Uterus (tissue), 4 donors: ENCODE results near the gene RAX2. TPM values are rescaled to one million over a fixed set of nuclear protein-coding genes. Genes with fewer than 3 reads are reported as not detected.

Experiments used
- DNase-seq, 2 donors: peaks; one replicate each; pipeline ENCODE4 v3.0.0-alpha.2; 2019 to 2020
- H3K27ac ChIP-seq, 2 donors: fragments of 200-600 bp; sonication (generic); 1 replicate in 1 of 2; 2 replicates in 1 of 2; pipeline ENCODE4 v1.5.1; 2016 to 2018
- H3K27me3 ChIP-seq, 2 donors: fragments of 200-600 bp; sonication (generic); one replicate each; pipeline ENCODE4 v1.5.1; 2018 to 2019; ENCODE audit warnings: control low read depth in 1 of 2
- H3K36me3 ChIP-seq, 2 donors: fragments of 200-600 bp; sonication (generic); one replicate each; pipeline ENCODE4 v1.5.1; 2019; ENCODE audit warnings: control low read depth in 1 of 2
- H3K4me1 ChIP-seq, 2 donors: fragments of 200-600 bp; sonication (generic); one replicate each; pipeline ENCODE4 v1.5.1; 2018 to 2019; ENCODE audit warnings: control low read depth in 1 of 2
- H3K4me3 ChIP-seq, 2 donors: fragments of 200-600 bp; sonication (generic); 1 replicate in 1 of 2; 2 replicates in 1 of 2; pipeline ENCODE4 v1.5.1; 2018 to 2019; ENCODE audit warnings: mild to moderate bottlenecking in 1 of 2
- H3K9me3 ChIP-seq, 2 donors: fragments of 200-600 bp; sonication (generic); one replicate each; pipeline ENCODE4 v1.5.1; 2019; ENCODE audit warnings: control low read depth in 1 of 2
- POLR2A ChIP-seq, 2 donors: fragments of 450-650 bp; IDR thresholded peaks; one replicate each; pipeline ENCODE4 v1.6.1; 2016; ENCODE audit warnings: antibody characterized with exemption in 2 of 2, mild to moderate bottlenecking in 1 of 2, moderate library complexity in 1 of 2
- intact Hi-C: fragments of 100-400 bp; cut with DNase I; formaldehyde crosslinking; loops from one replicate; pipeline ENCODE4 v1.15.1; 2023; ENCODE audit warnings: low total_unique reads
- total RNA-seq, 4 donors: library from RNA; depleted of rRNA in 3 of 4; stranded (reverse); fragments of >200 nt in 3 of 4; gene quantifications; one replicate each; pipeline versions ENCODE4 v1.1.0 to v1.2.4, GENCODE V29; 2014 to 2023
- TF ChIP-seq, protein P1 (sequence below), 4 experiments: fragments of 200-600 bp in 2 of 4; fragments of 450-650 bp in 2 of 4; sonication (generic) in 2 of 4; IDR thresholded peaks; one replicate each; pipeline ENCODE4 v1.5.1; 2016 to 2019; ENCODE audit warnings: antibody characterized with exemption in 4 of 4, mild to moderate bottlenecking in 2 of 4, moderate library complexity in 1 of 4
- donor health status: DM: yes; HTN: yes; CAD: no.

Gene RAX2
- total RNA-seq, 4 donors from 2014 or later: 0.14 to 4.3 TPM; not detected in 2

DNA sequence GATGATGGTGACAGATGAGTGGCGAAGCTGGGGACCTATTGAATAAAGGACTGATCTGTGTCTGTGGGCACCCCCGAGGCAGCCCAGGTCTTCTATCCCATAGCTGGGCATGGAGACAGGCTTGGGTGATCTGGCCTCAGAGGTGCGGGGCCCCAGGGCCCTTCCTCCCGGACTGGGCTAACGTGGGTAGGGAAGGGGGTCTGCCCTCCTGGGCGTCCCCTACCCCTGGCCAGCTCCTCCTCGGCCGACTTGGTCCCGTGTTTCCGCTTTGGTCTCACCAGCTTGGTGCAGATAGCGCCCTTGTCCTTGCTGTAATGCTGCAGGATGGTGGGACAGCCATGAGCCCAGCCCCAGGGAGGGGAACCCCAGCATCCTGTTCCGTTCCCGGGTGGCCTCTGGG, 10.9 kb upstream of the RAX2 start:
- Histone ChIP-seq H3K4me1 (no peaks in the 10 kb centered on the region), H3K4me3 (no peak overlapping the region), H3K36me3 (no peaks in the 10 kb centered on the region), H3K27me3 (peaks cover 0 to 4% of the 10 kb centered on the region in 2 donors), H3K9me3 (peaks cover 0 to 19% of the 10 kb centered on the region in 2 donors), H3K27ac (no peak overlapping the region)
- no peak for TF ChIP-seq POLR2A (IDR thresholded peaks at IDR 0.05)
- TF ChIP-seq, protein P1, sequence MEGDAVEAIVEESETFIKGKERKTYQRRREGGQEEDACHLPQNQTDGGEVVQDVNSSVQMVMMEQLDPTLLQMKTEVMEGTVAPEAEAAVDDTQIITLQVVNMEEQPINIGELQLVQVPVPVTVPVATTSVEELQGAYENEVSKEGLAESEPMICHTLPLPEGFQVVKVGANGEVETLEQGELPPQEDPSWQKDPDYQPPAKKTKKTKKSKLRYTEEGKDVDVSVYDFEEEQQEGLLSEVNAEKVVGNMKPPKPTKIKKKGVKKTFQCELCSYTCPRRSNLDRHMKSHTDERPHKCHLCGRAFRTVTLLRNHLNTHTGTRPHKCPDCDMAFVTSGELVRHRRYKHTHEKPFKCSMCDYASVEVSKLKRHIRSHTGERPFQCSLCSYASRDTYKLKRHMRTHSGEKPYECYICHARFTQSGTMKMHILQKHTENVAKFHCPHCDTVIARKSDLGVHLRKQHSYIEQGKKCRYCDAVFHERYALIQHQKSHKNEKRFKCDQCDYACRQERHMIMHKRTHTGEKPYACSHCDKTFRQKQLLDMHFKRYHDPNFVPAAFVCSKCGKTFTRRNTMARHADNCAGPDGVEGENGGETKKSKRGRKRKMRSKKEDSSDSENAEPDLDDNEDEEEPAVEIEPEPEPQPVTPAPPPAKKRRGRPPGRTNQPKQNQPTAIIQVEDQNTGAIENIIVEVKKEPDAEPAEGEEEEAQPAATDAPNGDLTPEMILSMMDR (IDR thresholded peaks at IDR 0.05): no peak
- intact Hi-C loops: no loop called here
- DNase-seq: no peak

DNA sequence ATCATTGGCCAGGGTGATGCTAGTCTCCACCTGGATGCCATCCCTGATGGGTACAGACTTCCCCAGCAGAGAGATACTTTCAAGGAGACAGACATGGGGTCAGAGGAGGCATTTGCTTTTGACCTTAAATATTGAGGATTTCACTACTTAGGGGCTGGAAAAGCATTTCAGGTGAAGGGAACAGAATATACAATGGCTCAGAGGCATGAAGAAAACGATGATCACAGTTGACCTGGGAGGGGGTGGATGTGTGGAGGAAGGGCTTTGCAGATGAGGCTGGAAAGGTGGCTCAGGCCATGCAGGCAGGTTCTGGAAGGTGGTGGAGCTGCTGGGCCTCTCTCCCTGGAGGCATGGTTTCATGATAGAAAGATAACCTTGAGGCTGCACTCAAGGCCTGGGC, 10.3 kb upstream of the RAX2 start:
- Histone ChIP-seq H3K4me1 (no peaks in the 10 kb centered on the region), H3K36me3 (no peaks in the 10 kb centered on the region), H3K27me3 (peaks cover 0 to 4% of the 10 kb centered on the region in 2 donors), H3K9me3 (peaks cover 0 to 19% of the 10 kb centered on the region in 2 donors), H3K27ac (no peak overlapping the region), H3K4me3 (no peak overlapping the region)
- intact Hi-C loops: no loop called here
- no peak for DNase-seq
- no peak for TF ChIP-seq POLR2A (IDR thresholded peaks at IDR 0.05)
- TF ChIP-seq, protein P1 (IDR thresholded peaks at IDR 0.05): no peak

DNA sequence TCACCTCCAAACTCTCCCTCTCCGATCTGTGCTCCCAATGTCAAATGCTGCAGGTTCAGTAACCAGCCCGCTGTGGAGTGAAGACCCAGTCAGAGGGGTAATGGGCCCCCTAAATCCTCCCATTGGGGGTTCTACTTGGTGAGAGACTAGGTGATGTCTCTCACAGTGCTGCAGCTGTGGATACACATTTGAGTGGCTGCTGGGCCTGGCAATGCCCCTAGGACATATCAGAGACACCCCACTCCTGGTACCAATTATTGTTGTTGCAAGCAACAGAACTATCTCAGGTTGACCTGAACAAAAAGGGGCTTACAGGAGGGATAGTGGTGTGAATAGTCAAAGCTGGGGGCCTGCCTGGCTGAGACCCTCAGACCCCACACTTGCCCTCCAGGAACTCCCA, 9.6 kb upstream of the RAX2 start:
- Histone ChIP-seq H3K27me3 (peaks cover 0 to 4% of the 10 kb centered on the region in 2 donors), H3K36me3 (no peaks in the 10 kb centered on the region), H3K4me1 (no peaks in the 10 kb centered on the region), H3K9me3 (peaks cover 0 to 19% of the 10 kb centered on the region in 2 donors), H3K4me3 (no peak overlapping the region), H3K27ac (no peak overlapping the region)
- intact Hi-C loops: no loop called here
- TF ChIP-seq POLR2A (IDR thresholded peaks at IDR 0.05): no peak
- TF ChIP-seq, protein P1 (IDR thresholded peaks at IDR 0.05): no peak
- DNase-seq: no peak

DNA sequence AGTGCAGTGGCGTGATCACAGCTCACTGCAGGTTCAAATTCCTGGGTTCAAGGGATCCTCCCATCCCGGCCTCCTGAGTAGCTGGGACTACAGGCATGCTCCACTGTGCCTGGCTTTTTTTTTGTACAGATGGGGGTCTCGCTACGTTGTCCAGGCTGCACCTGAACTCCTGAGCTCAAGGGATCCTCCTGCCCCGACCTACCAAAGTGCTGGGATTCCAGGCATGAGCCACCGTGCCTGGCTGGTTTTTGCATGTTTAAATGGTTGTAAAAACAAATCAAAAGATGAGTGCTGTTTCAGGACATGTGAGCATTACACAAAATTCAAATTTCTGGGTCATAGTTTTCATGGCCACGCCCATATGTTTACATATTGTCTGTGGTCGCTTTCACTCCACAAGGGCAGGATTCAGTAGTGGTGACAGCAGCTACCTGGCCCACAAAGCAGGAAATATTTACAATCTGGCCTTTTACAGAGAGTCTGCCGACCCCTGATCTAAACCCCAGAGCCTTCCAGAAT, 8.8 kb upstream of the RAX2 start:
- Histone ChIP-seq H3K27me3 (peaks cover 0 to 4% of the 10 kb centered on the region in 2 donors), H3K9me3 (peaks cover 0 to 19% of the 10 kb centered on the region in 2 donors), H3K4me1 (no peaks in the 10 kb centered on the region), H3K4me3 (no peak overlapping the region), H3K27ac (no peak overlapping the region), H3K36me3 (no peaks in the 10 kb centered on the region)
- intact Hi-C loops: no loop called here
- no peak for DNase-seq
- no peak for TF ChIP-seq POLR2A (IDR thresholded peaks at IDR 0.05)
- TF ChIP-seq, protein P1 (IDR thresholded peaks at IDR 0.05): no peak

DNA sequence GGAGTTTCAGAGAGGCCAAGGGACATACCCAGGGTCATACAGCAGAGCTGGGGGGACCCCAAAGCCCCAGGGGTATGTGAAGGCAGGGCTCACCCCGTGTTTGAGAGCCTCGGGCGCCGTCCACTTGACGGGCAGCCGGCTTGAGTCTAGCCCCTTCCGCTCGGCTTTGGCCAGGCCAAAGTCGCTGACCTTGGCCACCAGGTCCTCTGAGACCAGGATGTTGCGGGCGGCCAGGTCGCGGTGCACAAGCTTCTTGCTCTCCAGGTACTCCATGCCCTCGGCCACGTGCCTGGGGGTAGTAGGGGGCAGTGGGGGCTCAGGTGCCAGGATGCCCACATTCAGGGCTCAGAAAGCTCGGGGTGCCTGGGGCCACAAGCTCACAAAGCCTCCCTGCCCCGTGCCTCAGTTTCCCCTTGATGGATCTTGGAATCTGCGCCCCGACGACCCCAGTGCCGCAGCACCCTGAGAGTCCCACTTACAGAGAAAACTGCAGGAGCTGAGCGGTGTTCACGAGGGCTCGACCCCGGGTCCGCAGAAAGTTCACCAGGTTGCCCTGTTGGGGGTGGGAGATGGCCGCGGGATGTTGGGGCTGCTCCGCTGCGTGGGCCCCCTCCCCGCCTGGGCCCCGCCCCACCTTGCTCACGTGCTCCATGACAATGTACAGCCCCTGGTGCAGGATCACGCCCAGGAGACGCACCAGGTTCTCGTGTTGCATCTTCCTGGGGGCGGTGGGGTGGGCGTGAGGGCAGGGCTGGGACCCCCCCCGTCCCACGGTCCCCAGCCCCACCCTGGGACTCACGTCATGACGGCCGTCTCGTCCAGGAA, 7.1 kb upstream of the RAX2 start:
- Histone ChIP-seq H3K4me1 (no peaks in the 10 kb centered on the region), H3K9me3 (peaks cover 0 to 19% of the 10 kb centered on the region in 2 donors), H3K27ac (no peak overlapping the region), H3K4me3 (no peak overlapping the region), H3K27me3 (peaks cover 0 to 4% of the 10 kb centered on the region in 2 donors), H3K36me3 (no peaks in the 10 kb centered on the region)
- intact Hi-C loops: no loop called here
- DNase-seq: no peak
- TF ChIP-seq POLR2A (IDR thresholded peaks at IDR 0.05): no peak
- TF ChIP-seq, protein P1 (IDR thresholded peaks at IDR 0.05): no peak
